ENCODE results near the gene FNDC11. TPM values are rescaled to one million over a fixed set of nuclear protein-coding genes. Genes with fewer than 3 reads are reported as not detected.

FNDC11 gene
- total RNA-seq, 2 experiments from 2014 or later, result 0.48 to 0.55 TPM

GRCh38 chr20:63530788-63531160 lies 23.2 kb upstream of the FNDC11 start:
- H3K27ac Mint-ChIP-seq, result no peak overlapping the region
- H3K9me3 Mint-ChIP-seq, result no peaks in the 10 kb centered on the region
- H3K4me3 Mint-ChIP-seq, result no peak overlapping the region
- ATAC-seq (ENCODE audit: low read depth), result no peak
- no peaks in the 10 kb centered on the region for H3K4me1 Mint-ChIP-seq
- no peaks in the 10 kb centered on the region for H3K36me3 Mint-ChIP-seq
- no peak for DNase-seq
- POLR2A ChIA-PET, result interaction anchor here (2.4 kb wide), 1 partner anchor 10 kb away, joined by 9 read pairs; no protein-coding TSS in a partner anchor
- no peaks in the 10 kb centered on the region for H3K27me3 Mint-ChIP-seq

DNA sequence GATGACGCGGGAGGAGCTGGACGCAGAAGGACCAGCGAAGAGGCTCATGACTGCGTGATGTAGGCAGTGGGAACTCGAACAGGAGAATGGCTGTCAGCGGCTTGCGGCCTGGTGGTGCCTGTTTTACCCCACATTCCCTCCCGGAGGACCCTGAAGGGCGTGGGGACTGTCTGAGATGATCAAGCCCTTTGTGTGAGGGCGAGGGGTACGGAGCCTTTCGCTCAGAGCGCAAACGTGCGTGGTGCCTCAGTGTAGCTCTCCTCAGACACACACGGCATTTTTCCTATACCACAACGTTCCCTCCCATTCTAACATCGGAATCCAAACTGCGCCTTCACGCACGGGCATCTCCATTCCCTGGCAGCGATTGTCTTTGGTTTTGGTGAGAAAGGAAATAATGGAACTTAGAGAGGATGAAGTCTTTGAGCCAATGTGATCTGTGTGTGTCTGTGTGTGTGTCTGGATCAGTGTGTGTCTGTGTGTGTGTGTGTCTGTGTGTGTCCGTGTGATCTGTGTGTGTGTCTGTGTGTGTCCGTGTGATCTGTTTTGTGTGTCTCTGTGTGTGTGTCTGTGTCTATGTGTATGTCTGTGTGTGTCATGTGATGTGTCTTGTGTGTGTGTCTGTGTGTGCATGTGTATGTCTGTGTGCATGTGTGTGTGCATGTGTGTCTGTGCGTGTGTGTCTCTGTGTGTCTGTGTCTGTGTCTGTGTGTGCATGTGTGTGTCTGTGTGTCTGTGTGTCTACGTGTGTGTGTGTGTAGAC lies 22.1 kb upstream of the FNDC11 start:
- Mint-ChIP-seq H3K27me3 (no peaks in the 10 kb centered on the region), H3K27ac (peak overlapping the region; percentile 66), H3K9me3 (no peaks in the 10 kb centered on the region), H3K4me1 (no peaks in the 10 kb centered on the region), H3K36me3 (no peaks in the 10 kb centered on the region), H3K4me3 (no peak overlapping the region)
- ATAC-seq (ENCODE audit: low read depth), result no peak
- POLR2A ChIA-PET, result interaction anchor here (2.4 kb wide), 1 partner anchor 11 kb away, joined by 9 read pairs; no protein-coding TSS in a partner anchor
- no peak for DNase-seq

- ATAC-seq (ENCODE audit: low read depth) (no peak), DNase-seq (no peak)
- Mint-ChIP-seq H3K36me3 (no peaks in the 10 kb centered on the region), H3K9me3 (no peaks in the 10 kb centered on the region), H3K27ac (no peak overlapping the region), H3K4me1 (no peaks in the 10 kb centered on the region), H3K27me3 (no peaks in the 10 kb centered on the region), H3K4me3 (no peak overlapping the region)
- POLR2A ChIA-PET, result interaction anchor here (2.4 kb wide), 1 partner anchor 11 kb away, joined by 9 read pairs; no protein-coding TSS in a partner anchor
Observed at GRCh38 chr20:63532449-63532971, 21.4 kb upstream of the FNDC11 start.

GRCh38 chr20:63533388-63533787 lies 20.6 kb upstream of the FNDC11 start:
- DNase-seq (no peak), ATAC-seq (ENCODE audit: low read depth) (no peak)
- Mint-ChIP-seq H3K36me3 (no peaks in the 10 kb centered on the region), H3K27me3 (no peaks in the 10 kb centered on the region), H3K27ac (no peak overlapping the region), H3K4me1 (no peaks in the 10 kb centered on the region), H3K4me3 (no peak overlapping the region), H3K9me3 (no peaks in the 10 kb centered on the region)
- POLR2A ChIA-PET, result no interaction called here

DNA sequence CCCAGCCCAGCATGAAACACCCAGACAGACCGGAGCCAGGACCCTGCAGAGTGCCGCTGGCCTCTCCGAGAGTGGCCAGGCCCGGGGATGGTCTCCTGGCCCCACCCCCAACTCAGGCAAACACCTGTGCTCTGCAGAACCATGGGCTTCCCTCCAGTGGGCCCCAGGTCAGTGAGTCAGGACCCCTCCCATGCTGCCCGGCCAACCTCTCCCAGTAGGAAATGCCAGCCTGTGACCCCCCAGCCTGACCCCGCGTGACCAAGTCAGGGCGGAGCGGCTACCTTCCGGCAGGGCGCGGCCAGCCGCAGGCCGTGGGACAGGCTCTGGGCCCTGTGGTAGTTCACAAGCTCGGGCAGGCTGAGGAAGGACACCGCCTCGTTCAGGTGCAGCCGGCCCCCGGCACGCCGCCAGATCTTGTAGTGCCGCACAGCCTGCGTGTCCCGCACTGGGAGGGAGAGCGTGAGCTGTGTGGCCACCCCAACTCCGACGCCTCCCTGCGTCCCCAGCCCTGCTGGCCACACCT lies 20.0 kb upstream of the FNDC11 start:
- Mint-ChIP-seq H3K27me3 (no peaks in the 10 kb centered on the region), H3K9me3 (no peaks in the 10 kb centered on the region), H3K4me3 (no peak overlapping the region), H3K36me3 (no peaks in the 10 kb centered on the region), H3K27ac (no peak overlapping the region), H3K4me1 (no peaks in the 10 kb centered on the region)
- peak; percentile 37 for DNase-seq
- no peak for ATAC-seq (ENCODE audit: low read depth)
- POLR2A ChIA-PET, result interaction anchor here (5.1 kb wide), 1 partner anchor 12 kb away, joined by 88 read pairs; the partner anchor contains the start of gene PPDPF

DNA sequence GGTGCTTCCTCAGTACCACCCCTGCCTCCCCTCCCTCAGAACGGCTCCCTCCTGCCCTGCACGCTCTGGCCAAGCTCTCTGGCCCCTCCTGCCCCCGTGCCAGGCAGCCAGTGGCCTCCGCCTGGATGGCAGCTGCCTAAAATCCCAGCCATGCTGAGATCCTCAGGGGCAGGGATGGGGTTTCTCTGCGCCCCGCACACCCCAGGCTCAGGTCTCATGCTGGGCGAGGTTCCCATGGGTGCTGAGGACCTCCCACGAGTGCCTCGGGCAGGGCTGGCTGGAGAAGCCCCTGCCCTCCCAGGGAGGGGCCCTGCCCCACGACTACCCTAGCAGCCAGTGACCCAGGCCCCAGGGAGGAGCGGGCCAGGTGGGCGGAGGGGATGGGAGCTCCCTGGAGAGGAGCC lies 19.5 kb upstream of the FNDC11 start:
- H3K27ac Mint-ChIP-seq, result no peak overlapping the region
- H3K4me3 Mint-ChIP-seq, result no peak overlapping the region
- ATAC-seq (ENCODE audit: low read depth) (no peak), DNase-seq (no peak)
- POLR2A ChIA-PET, result interaction anchor here (5.1 kb wide), 1 partner anchor 12 kb away, joined by 88 read pairs; the partner anchor contains the start of gene PPDPF
- no peaks in the 10 kb centered on the region for H3K4me1 Mint-ChIP-seq
- no peaks in the 10 kb centered on the region for H3K9me3 Mint-ChIP-seq
- no peaks in the 10 kb centered on the region for H3K27me3 Mint-ChIP-seq
- no peaks in the 10 kb centered on the region for H3K36me3 Mint-ChIP-seq

DNA sequence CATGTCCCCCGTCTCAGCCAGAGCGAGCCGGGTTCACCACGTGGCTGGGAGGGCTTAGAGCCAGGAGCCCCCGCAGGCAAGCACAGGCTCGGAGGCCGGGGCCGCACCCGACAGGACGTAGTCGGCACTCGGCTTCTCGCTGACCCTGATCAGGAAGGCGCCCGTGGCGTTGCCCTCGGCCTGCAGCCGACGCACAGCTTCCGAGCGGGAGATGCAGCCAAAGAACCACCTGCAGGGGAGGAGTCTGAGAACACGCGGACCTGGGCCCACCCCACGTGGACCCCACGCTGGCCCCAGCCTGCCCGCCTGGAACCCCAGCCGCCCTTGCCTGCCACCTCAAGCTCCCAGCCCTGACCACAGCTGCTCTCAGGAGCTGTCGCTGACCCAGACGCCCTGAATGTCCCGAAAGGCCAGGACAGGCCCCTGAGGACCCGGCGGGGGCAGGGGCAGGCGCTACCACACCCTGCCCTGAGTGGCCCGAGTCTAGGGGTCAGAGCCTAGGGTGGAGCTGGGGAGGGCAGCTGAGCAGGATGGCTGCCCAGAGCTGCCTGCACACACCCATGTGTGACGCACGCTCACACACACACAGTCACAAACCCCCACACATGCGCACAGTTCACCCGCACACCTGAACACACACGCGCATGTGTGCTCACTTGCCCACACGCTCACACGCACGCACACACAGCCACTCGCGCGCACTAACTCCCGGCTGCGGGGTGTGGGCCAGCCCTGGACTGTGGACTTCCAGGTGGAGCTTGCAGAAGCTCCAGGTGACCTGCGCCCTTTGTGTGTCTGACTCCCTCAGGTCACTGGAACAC lies 18.9 kb upstream of the FNDC11 start:
- ATAC-seq (ENCODE audit: low read depth) (no peak), DNase-seq (peak; percentile 42)
- no peaks in the 10 kb centered on the region for H3K36me3 Mint-ChIP-seq
- POLR2A ChIA-PET, result interaction anchor here (3.7 to 5.1 kb wide), 2 partner anchors 13 to 18 kb away, joined by 18 to 88 read pairs; partner anchors contain the start of gene PPDPF
- H3K9me3 Mint-ChIP-seq, result no peaks in the 10 kb centered on the region
- no peak overlapping the region for H3K4me3 Mint-ChIP-seq
- no peaks in the 10 kb centered on the region for H3K4me1 Mint-ChIP-seq
- H3K27me3 Mint-ChIP-seq, result no peaks in the 10 kb centered on the region
- no peak overlapping the region for H3K27ac Mint-ChIP-seq

- peak overlapping the region; percentile 93 for H3K27ac Mint-ChIP-seq
- DNase-seq (peak; percentile 33), ATAC-seq (ENCODE audit: low read depth) (no peak)
- no peaks in the 10 kb centered on the region for H3K4me1 Mint-ChIP-seq
- H3K4me3 Mint-ChIP-seq, result no peak overlapping the region
- H3K27me3 Mint-ChIP-seq, result no peaks in the 10 kb centered on the region
- H3K36me3 Mint-ChIP-seq, result no peaks in the 10 kb centered on the region
- H3K9me3 Mint-ChIP-seq, result no peaks in the 10 kb centered on the region
- POLR2A ChIA-PET, result interaction anchor here (0.6 to 5.1 kb wide), 6 partner anchors 14 to 584 kb away, joined by 4 to 88 read pairs (median 8); partner anchors contain the start of genes ARFRP1, PPDPF, RTEL1 and TPD52L2
Observed at GRCh38 chr20:63536241-63536977, 17.6 kb upstream of the FNDC11 start.

- DNase-seq, result no peak
- Mint-ChIP-seq H3K9me3 (no peaks in the 10 kb centered on the region), H3K27ac (peak within 1 kb of the TSS; percentile 93), H3K27me3 (no peaks in the 10 kb centered on the region), H3K36me3 (no peaks in the 10 kb centered on the region), H3K4me3 (peak within 1 kb of the TSS; percentile 76), H3K4me1 (no peaks in the 10 kb centered on the region)
- POLR2A ChIA-PET, result interaction anchor here (0.5 to 5.1 kb wide), 15 partner anchors 15 to 583 kb away, joined by 3 to 88 read pairs (median 6); partner anchors contain the start of genes ARFRP1, GMEB2, HELZ2 and PPDPF
- no peak for ATAC-seq (ENCODE audit: low read depth)
Observed at GRCh38 chr20:63536997-63537524, 16.9 kb upstream of the FNDC11 start, which contains the start of gene PTK6. Gene PTK6, minus strand, starts transcription at chr20:63537376. Its CDS starts 62 bp downstream, at chr20:63537314.

- Mint-ChIP-seq H3K36me3 (no peaks in the 10 kb centered on the region), H3K4me1 (no peaks in the 10 kb centered on the region), H3K9me3 (no peaks in the 10 kb centered on the region), H3K4me3 (peak overlapping the region; percentile 76), H3K27me3 (no peaks in the 10 kb centered on the region), H3K27ac (peak overlapping the region; percentile 93)
- ATAC-seq (ENCODE audit: low read depth) (peak; percentile 96), DNase-seq (peak; percentile 96)
- POLR2A ChIA-PET, result interaction anchor here (0.5 to 5.1 kb wide), 16 partner anchors 15 to 464 kb away, joined by 3 to 88 read pairs (median 6); partner anchors contain the start of genes ARFRP1, GMEB2, HELZ2 and LIME1
Observed at GRCh38 chr20:63537525-63538203, 16.3 kb upstream of the FNDC11 start.

GRCh38 chr20:63538204-63539091 lies 15.5 kb upstream of the FNDC11 start:
- H3K27me3 Mint-ChIP-seq, result no peaks in the 10 kb centered on the region
- POLR2A ChIA-PET, result interaction anchor here (0.8 to 5.1 kb wide), 14 partner anchors 14 to 418 kb away, joined by 3 to 88 read pairs (median 6); partner anchors contain the start of genes ARFRP1, GMEB2, HELZ2 and LIME1
- H3K27ac Mint-ChIP-seq, result peak overlapping the region; percentile 93
- H3K36me3 Mint-ChIP-seq, result no peaks in the 10 kb centered on the region
- H3K4me1 Mint-ChIP-seq, result no peaks in the 10 kb centered on the region
- ATAC-seq (ENCODE audit: low read depth) (no peak), DNase-seq (no peak)
- no peaks in the 10 kb centered on the region for H3K9me3 Mint-ChIP-seq
- peak overlapping the region; percentile 76 for H3K4me3 Mint-ChIP-seq

Data from activated naive CD8-positive, alpha-beta T cell treated with anti-CD3 and anti-CD28 coated beads, Interleukin-2, amount 10 ng/mL, durations not matched to agents 7 days and 5 days (primary cell).